ENCODE measurements around the gene ATP1A4.

GRCh38 chr1:160211046-160211790, 59.8 kb downstream of the ATP1A4 start:
- TF ChIP-seq POLR2A (IDR thresholded peaks at IDR 0.05) (no peak), CTCF (IDR thresholded peaks at IDR 0.05) (no peak)

All from sigmoid colon (tissue), 3 donors.